LNCAP (cell line): ENCODE data around the gene AGPAT1.

Experiments
- TF ChIP-seq, protein P1 (sequence below): fragments of 450-650 bp; IDR thresholded peaks from 2 replicates; pipeline ENCODE4 v1.5.1; 2017; ENCODE audit warnings: mild to moderate bottlenecking

Gene AGPAT1

DNA sequence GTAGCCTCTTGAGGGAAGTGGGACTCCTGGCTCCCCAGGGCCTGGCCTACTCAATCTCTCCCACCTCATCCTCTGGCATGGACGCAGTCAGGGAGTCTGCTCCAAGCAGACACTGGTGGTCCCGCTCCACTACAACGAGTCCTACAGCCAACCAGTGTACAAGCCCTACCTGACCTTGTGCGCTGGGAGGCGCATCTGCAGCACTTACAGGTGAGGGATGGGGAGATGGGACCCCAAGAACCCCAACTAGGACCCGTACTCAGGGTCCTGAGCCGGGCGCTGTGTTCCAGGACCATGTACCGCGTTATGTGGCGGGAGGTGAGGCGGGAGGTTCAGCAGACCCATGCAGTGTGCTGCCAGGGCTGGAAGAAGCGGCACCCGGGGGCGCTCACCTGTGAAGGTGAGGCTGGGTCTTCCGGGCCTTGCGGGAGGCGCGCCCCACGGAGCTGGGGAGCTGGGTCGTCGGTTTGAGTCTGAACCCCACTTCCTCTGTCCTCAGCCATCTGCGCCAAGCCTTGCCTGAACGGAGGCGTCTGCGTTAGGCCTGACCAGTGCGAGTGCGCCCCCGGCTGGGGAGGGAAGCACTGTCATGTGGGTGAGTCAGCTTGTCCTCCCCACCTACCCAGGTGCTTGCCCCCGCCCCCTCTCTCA lies 9.3 kb downstream of the AGPAT1 start:
- TF ChIP-seq, protein P1, sequence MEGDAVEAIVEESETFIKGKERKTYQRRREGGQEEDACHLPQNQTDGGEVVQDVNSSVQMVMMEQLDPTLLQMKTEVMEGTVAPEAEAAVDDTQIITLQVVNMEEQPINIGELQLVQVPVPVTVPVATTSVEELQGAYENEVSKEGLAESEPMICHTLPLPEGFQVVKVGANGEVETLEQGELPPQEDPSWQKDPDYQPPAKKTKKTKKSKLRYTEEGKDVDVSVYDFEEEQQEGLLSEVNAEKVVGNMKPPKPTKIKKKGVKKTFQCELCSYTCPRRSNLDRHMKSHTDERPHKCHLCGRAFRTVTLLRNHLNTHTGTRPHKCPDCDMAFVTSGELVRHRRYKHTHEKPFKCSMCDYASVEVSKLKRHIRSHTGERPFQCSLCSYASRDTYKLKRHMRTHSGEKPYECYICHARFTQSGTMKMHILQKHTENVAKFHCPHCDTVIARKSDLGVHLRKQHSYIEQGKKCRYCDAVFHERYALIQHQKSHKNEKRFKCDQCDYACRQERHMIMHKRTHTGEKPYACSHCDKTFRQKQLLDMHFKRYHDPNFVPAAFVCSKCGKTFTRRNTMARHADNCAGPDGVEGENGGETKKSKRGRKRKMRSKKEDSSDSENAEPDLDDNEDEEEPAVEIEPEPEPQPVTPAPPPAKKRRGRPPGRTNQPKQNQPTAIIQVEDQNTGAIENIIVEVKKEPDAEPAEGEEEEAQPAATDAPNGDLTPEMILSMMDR = no peak

- TF ChIP-seq, protein P1 = no peak
Observed at GRCh38 chr6:32164295-32164694, 11.6 kb downstream of the AGPAT1 start, which contains the start of gene EGFL8. TSS of gene EGFL8 (plus strand) at chr6:32164595. CDS start at chr6:32166166, 1,571 bp downstream.

- TF ChIP-seq, protein P1 = no peak
Observed at GRCh38 chr6:32163559-32164258, 12.2 kb downstream of the AGPAT1 start.

DNA sequence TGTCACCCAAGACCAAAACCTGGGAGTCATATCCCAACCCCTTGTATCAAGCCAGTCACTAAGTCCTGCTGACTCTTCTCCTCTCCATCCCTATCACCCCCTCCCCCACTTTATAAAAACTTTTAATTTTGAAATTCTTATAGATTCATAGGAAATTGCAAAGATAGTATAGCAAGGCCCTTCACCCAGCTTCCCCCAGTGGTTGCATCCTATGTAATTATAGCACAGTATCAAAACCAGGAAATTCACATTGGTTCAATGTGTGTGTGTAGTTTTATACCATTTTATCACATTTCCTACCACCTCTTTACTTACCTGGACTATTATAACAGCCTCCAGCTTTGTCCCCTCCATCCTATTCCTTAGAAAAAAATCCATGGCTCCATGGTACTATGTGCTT lies 17.8 kb downstream of the AGPAT1 start:
- TF ChIP-seq, protein P1 = no peak

DNA sequence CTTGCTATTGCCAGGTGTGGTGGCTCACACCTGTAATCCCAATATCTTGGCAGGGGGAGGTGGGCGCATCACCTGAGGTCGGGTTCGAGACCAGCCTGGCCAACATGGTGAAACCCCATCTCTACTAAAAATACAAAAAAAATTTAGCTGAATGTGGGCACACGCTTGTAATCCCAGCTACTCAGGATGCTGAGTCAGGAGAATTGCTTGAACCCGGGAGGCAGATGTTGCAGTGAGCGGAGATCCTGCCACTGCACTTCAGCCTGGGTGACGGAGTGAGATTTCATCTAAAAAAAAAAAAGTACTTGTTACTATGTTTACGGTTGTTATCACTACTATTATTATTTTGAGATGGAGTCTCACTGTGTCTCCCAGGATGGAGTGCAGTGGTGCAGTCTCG lies 19.0 kb downstream of the AGPAT1 start:
- TF ChIP-seq, protein P1 = no peak

- TF ChIP-seq, protein P1 = peak; percentile 48; the same call in 1 of the 2 replicates
Observed at GRCh38 chr6:32154514-32155161, 21.2 kb downstream of the AGPAT1 start.

DNA sequence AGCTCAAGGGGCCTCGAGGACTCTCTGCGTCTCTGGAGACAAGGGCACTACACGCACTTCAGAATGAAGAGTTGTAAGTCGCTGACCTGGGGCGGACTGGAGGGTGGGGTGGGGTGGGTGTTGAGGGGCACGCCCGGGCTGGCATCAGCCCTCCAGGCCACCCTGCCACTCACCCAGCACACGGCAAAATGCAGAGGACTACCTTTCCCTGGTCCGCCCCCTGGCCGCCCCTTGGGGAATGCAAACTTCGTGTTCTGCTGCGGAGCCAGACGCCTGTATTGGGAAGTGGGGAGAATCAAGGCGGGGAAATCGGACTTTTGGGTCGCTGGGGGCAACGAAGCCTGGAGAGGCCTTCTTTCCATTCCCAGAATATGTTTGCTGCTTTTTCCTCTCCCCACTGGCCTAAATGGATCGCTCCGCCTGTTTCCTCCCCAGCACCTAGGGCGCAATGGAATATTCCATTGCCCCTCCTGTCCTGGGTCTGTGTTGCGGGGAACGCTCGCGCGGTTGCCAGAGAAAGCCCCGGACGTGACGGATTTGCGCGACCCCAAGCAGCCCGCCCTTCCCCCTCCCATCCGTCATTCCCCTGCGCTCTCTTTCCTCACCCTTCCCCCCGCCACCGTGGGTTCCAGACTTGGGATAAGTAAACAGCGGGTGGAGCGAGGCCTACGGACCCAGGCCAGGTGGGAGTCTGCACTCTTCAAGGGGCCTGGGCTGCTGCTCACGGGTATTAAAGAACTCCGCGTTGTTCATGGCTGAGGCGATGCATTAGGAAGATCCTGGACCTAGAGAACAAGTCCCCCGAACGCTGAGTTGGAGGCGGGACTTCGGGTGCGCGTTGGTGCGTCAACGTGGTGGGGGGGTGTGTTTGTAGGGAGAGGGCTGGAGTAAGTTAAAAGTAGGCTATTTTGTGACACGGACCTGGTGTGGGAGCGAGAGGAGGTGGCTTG lies 22.0 kb downstream of the AGPAT1 start, which contains the start of gene PPT2:
Gene PPT2 (plus strand): TSS at position 578 of the 950 bp plus-strand sequence. CDS start 454 bp downstream, outside the sequence.
- TF ChIP-seq, protein P1 = no peak
